T-helper 1 cell treated with Interleukin-12 subunit alpha and Interleukin-12 subunit beta and Interleukin-4 antibody, amounts not matched to agents 30 μg/mL and 1 μg/mL, for 36 hours (primary cell): ENCODE measurements around the gene SOD3.

Experiments
- H3K27ac Mint-ChIP-seq: one replicate; pipeline ENCODE4 v1.8.0; 2021; ENCODE audit warnings: mild to moderate bottlenecking, mixed read lengths
- H3K27me3 Mint-ChIP-seq: one replicate; pipeline ENCODE4 v1.8.0; 2021; ENCODE audit warnings: low read depth, mixed read lengths
- H3K36me3 Mint-ChIP-seq: one replicate; pipeline ENCODE4 v1.8.0; 2021; ENCODE audit warnings: low read depth, mixed read lengths
- H3K4me1 Mint-ChIP-seq: one replicate; pipeline ENCODE4 v1.8.0; 2021; ENCODE audit warnings: low read depth, mixed read lengths
- H3K4me3 Mint-ChIP-seq: one replicate; pipeline ENCODE4 v1.8.0; 2021; ENCODE audit warnings: mild to moderate bottlenecking, moderate library complexity, mixed read lengths
- H3K9me3 Mint-ChIP-seq: one replicate; pipeline ENCODE4 v1.8.0; 2021; ENCODE audit warnings: mixed read lengths

SOD3 gene

GRCh38 chr4:24805566-24805965 is 10.2 kb downstream of the SOD3 start:
- no peaks in the 10 kb centered on the region for H3K4me1 Mint-ChIP-seq
- no peak overlapping the region for H3K27ac Mint-ChIP-seq
- H3K27me3 Mint-ChIP-seq, result peaks cover 24% of the 10 kb centered on the region
- H3K9me3 Mint-ChIP-seq, result no peaks in the 10 kb centered on the region
- H3K36me3 Mint-ChIP-seq, result no peaks in the 10 kb centered on the region
- H3K4me3 Mint-ChIP-seq, result no peak overlapping the region

- Mint-ChIP-seq H3K4me1 (no peaks in the 10 kb centered on the region), H3K27me3 (peaks cover 16% of the 10 kb centered on the region), H3K9me3 (no peaks in the 10 kb centered on the region), H3K4me3 (no peak overlapping the region), H3K36me3 (no peaks in the 10 kb centered on the region), H3K27ac (no peak overlapping the region)
Observed at GRCh38 chr4:24806206-24806990, 11.0 kb downstream of the SOD3 start.

- H3K9me3 Mint-ChIP-seq, result peaks cover 4% of the 10 kb centered on the region
- H3K4me3 Mint-ChIP-seq, result no peak overlapping the region
- H3K27me3 Mint-ChIP-seq, result peaks cover 4% of the 10 kb centered on the region
- no peak overlapping the region for H3K27ac Mint-ChIP-seq
- no peaks in the 10 kb centered on the region for H3K4me1 Mint-ChIP-seq
- no peaks in the 10 kb centered on the region for H3K36me3 Mint-ChIP-seq
Observed at GRCh38 chr4:24807611-24808010, 12.2 kb downstream of the SOD3 start.

GRCh38 chr4:24808261-24808660 is 12.9 kb downstream of the SOD3 start:
- H3K27me3 Mint-ChIP-seq, result no peaks in the 10 kb centered on the region
- H3K9me3 Mint-ChIP-seq, result peaks cover 4% of the 10 kb centered on the region
- no peaks in the 10 kb centered on the region for H3K4me1 Mint-ChIP-seq
- H3K36me3 Mint-ChIP-seq, result no peaks in the 10 kb centered on the region
- no peak overlapping the region for H3K27ac Mint-ChIP-seq
- H3K4me3 Mint-ChIP-seq, result no peak overlapping the region

GRCh38 chr4:24808955-24809354 is 13.6 kb downstream of the SOD3 start:
- H3K27me3 Mint-ChIP-seq, result no peaks in the 10 kb centered on the region
- H3K36me3 Mint-ChIP-seq, result no peaks in the 10 kb centered on the region
- H3K4me1 Mint-ChIP-seq, result no peaks in the 10 kb centered on the region
- H3K9me3 Mint-ChIP-seq, result peaks cover 4% of the 10 kb centered on the region
- no peak overlapping the region for H3K4me3 Mint-ChIP-seq
- H3K27ac Mint-ChIP-seq, result no peak overlapping the region

GRCh38 chr4:24809376-24809775 is 14.0 kb downstream of the SOD3 start:
- Mint-ChIP-seq H3K27ac (no peak overlapping the region), H3K36me3 (no peaks in the 10 kb centered on the region), H3K9me3 (peaks cover 4% of the 10 kb centered on the region), H3K4me3 (no peak overlapping the region), H3K4me1 (no peaks in the 10 kb centered on the region), H3K27me3 (no peaks in the 10 kb centered on the region)

- no peak overlapping the region for H3K27ac Mint-ChIP-seq
- H3K9me3 Mint-ChIP-seq, result peaks cover 4% of the 10 kb centered on the region
- no peaks in the 10 kb centered on the region for H3K36me3 Mint-ChIP-seq
- H3K4me3 Mint-ChIP-seq, result no peak overlapping the region
- no peaks in the 10 kb centered on the region for H3K27me3 Mint-ChIP-seq
- no peaks in the 10 kb centered on the region for H3K4me1 Mint-ChIP-seq
Observed at GRCh38 chr4:24809815-24810405, 14.5 kb downstream of the SOD3 start.

- H3K27me3 Mint-ChIP-seq, result no peaks in the 10 kb centered on the region
- no peak overlapping the region for H3K4me3 Mint-ChIP-seq
- H3K9me3 Mint-ChIP-seq, result peaks cover 4% of the 10 kb centered on the region
- H3K4me1 Mint-ChIP-seq, result no peaks in the 10 kb centered on the region
- no peak overlapping the region for H3K27ac Mint-ChIP-seq
- no peaks in the 10 kb centered on the region for H3K36me3 Mint-ChIP-seq
Observed at GRCh38 chr4:24810871-24811631, 15.7 kb downstream of the SOD3 start.

GRCh38 chr4:24813732-24814131 is 18.4 kb downstream of the SOD3 start:
- Mint-ChIP-seq H3K4me1 (no peaks in the 10 kb centered on the region), H3K36me3 (no peaks in the 10 kb centered on the region), H3K27me3 (no peaks in the 10 kb centered on the region), H3K27ac (no peak overlapping the region), H3K4me3 (no peak overlapping the region), H3K9me3 (peaks cover 4% of the 10 kb centered on the region)

GRCh38 chr4:24816797-24817196 is 21.4 kb downstream of the SOD3 start:
- H3K27me3 Mint-ChIP-seq, result peaks cover 4% of the 10 kb centered on the region
- H3K4me3 Mint-ChIP-seq, result no peak overlapping the region
- no peaks in the 10 kb centered on the region for H3K36me3 Mint-ChIP-seq
- no peak overlapping the region for H3K27ac Mint-ChIP-seq
- no peaks in the 10 kb centered on the region for H3K4me1 Mint-ChIP-seq
- H3K9me3 Mint-ChIP-seq, result peaks cover 4% of the 10 kb centered on the region

GRCh38 chr4:24820541-24820940 is 25.2 kb downstream of the SOD3 start:
- H3K27ac Mint-ChIP-seq, result no peak overlapping the region
- H3K4me3 Mint-ChIP-seq, result no peak overlapping the region
- no peaks in the 10 kb centered on the region for H3K36me3 Mint-ChIP-seq
- no peaks in the 10 kb centered on the region for H3K9me3 Mint-ChIP-seq
- H3K27me3 Mint-ChIP-seq, result peaks cover 4% of the 10 kb centered on the region
- H3K4me1 Mint-ChIP-seq, result no peaks in the 10 kb centered on the region

- Mint-ChIP-seq H3K9me3 (no peaks in the 10 kb centered on the region), H3K4me3 (no peak overlapping the region), H3K36me3 (no peaks in the 10 kb centered on the region), H3K4me1 (no peaks in the 10 kb centered on the region), H3K27me3 (peaks cover 4% of the 10 kb centered on the region), H3K27ac (no peak overlapping the region)
Observed at GRCh38 chr4:24824720-24825119, 29.3 kb downstream of the SOD3 start.

- Mint-ChIP-seq H3K27ac (no peak overlapping the region), H3K9me3 (no peaks in the 10 kb centered on the region), H3K36me3 (no peaks in the 10 kb centered on the region), H3K4me3 (no peak overlapping the region), H3K27me3 (no peaks in the 10 kb centered on the region), H3K4me1 (no peaks in the 10 kb centered on the region)
Observed at GRCh38 chr4:24831637-24832036, 36.3 kb downstream of the SOD3 start.

- no peaks in the 10 kb centered on the region for H3K27me3 Mint-ChIP-seq
- H3K27ac Mint-ChIP-seq, result no peak overlapping the region
- no peaks in the 10 kb centered on the region for H3K4me1 Mint-ChIP-seq
- no peaks in the 10 kb centered on the region for H3K9me3 Mint-ChIP-seq
- no peak overlapping the region for H3K4me3 Mint-ChIP-seq
- no peaks in the 10 kb centered on the region for H3K36me3 Mint-ChIP-seq
Observed at GRCh38 chr4:24835696-24836095, 40.3 kb downstream of the SOD3 start.
